Progenitor cell of endocrine pancreas (in vitro differentiated cells): ENCODE data around the gene CTNND1. TPM values are rescaled to one million over a fixed set of nuclear protein-coding genes. Genes with fewer than 3 reads are reported as not detected.

Experiments
- DNase-seq: peaks from one replicate; pipeline ENCODE4 v3.0.0; 2021; ENCODE audit warnings: low spot score; ENCODE audit not compliant: unreplicated experiment
- H3K27ac Mint-ChIP-seq: 2 replicates; pipeline ENCODE4 v1.8.0; 2021; ENCODE audit warnings: mild to moderate bottlenecking, moderate library complexity, mixed read lengths
- H3K27me3 Mint-ChIP-seq: 2 replicates; pipeline ENCODE4 v1.8.0; 2021; ENCODE audit warnings: mixed read lengths
- H3K36me3 Mint-ChIP-seq: 2 replicates; pipeline ENCODE4 v1.8.0; 2022; ENCODE audit warnings: mixed read lengths; ENCODE audit not compliant: insufficient read depth
- H3K4me1 Mint-ChIP-seq: 2 replicates; pipeline ENCODE4 v1.8.0; 2021; ENCODE audit warnings: low read depth, mixed read lengths
- H3K4me3 Mint-ChIP-seq: 2 replicates; pipeline ENCODE4 v1.8.0; 2021; ENCODE audit warnings: low read depth, mild to moderate bottlenecking, moderate library complexity, mixed read lengths
- H3K9me3 Mint-ChIP-seq: 2 replicates; pipeline ENCODE4 v1.8.0; 2021; ENCODE audit warnings: low read depth, mixed read lengths
- total RNA-seq: library from RNA; stranded (reverse); gene quantifications from 2 replicates; pipeline ENCODE4 v1.2.1, GENCODE V29; 2021
- TF ChIP-seq, protein P1 (sequence below): fragments of 200-600 bp; sonication (generic); IDR thresholded peaks from one replicate; pipeline ENCODE4 v1.5.0; 2021; ENCODE audit warnings: antibody characterized with exemption, mild to moderate bottlenecking; ENCODE audit not compliant: unreplicated experiment

CTNND1 gene
- total RNA-seq, 1 donor from 2014 or later = 367 TPM

- Mint-ChIP-seq H3K9me3 (no peaks in the 10 kb centered on the region), H3K27me3 (no peaks in the 10 kb centered on the region), H3K27ac (peak overlapping the region; percentile 93)
These were observed 24.8 kb downstream of the CTNND1 start for GRCh38 chr11:57786436-57786835.

GRCh38 chr11:57787006-57787604, 25.5 kb downstream of the CTNND1 start:
- no peak for DNase-seq
- H3K9me3 Mint-ChIP-seq = no peaks in the 10 kb centered on the region
- no peaks in the 10 kb centered on the region for H3K27me3 Mint-ChIP-seq
- peak overlapping the region; percentile 93 for H3K27ac Mint-ChIP-seq
- no peak overlapping the region for H3K4me3 Mint-ChIP-seq
- TF ChIP-seq, protein P1, sequence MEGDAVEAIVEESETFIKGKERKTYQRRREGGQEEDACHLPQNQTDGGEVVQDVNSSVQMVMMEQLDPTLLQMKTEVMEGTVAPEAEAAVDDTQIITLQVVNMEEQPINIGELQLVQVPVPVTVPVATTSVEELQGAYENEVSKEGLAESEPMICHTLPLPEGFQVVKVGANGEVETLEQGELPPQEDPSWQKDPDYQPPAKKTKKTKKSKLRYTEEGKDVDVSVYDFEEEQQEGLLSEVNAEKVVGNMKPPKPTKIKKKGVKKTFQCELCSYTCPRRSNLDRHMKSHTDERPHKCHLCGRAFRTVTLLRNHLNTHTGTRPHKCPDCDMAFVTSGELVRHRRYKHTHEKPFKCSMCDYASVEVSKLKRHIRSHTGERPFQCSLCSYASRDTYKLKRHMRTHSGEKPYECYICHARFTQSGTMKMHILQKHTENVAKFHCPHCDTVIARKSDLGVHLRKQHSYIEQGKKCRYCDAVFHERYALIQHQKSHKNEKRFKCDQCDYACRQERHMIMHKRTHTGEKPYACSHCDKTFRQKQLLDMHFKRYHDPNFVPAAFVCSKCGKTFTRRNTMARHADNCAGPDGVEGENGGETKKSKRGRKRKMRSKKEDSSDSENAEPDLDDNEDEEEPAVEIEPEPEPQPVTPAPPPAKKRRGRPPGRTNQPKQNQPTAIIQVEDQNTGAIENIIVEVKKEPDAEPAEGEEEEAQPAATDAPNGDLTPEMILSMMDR = no peak
- H3K36me3 Mint-ChIP-seq = peaks cover 39% of the 10 kb centered on the region
- peaks cover 54% of the 10 kb centered on the region for H3K4me1 Mint-ChIP-seq

More at GRCh38 chr11:57786436-57786835, 24.8 kb downstream of the CTNND1 start:
- no peak overlapping the region for H3K4me3 Mint-ChIP-seq
- TF ChIP-seq, protein P1 = no peak
- peaks cover 54% of the 10 kb centered on the region for H3K4me1 Mint-ChIP-seq
- peaks cover 36% of the 10 kb centered on the region for H3K36me3 Mint-ChIP-seq
- DNase-seq = no peak

- peaks cover 38% of the 10 kb centered on the region for H3K36me3 Mint-ChIP-seq
These were observed 26.5 kb downstream of the CTNND1 start for GRCh38 chr11:57787920-57788702.

GRCh38 chr11:57788703-57789088, 27.1 kb downstream of the CTNND1 start:
- Mint-ChIP-seq H3K4me1 (peaks cover 54% of the 10 kb centered on the region), H3K4me3 (no peak overlapping the region), H3K36me3 (peaks cover 41% of the 10 kb centered on the region), H3K9me3 (no peaks in the 10 kb centered on the region), H3K27ac (no peak overlapping the region), H3K27me3 (no peaks in the 10 kb centered on the region)
- DNase-seq = no peak
- TF ChIP-seq, protein P1 = no peak

More at GRCh38 chr11:57787920-57788702, 26.5 kb downstream of the CTNND1 start:
- Mint-ChIP-seq H3K9me3 (no peaks in the 10 kb centered on the region), H3K27me3 (no peaks in the 10 kb centered on the region), H3K4me1 (peaks cover 52% of the 10 kb centered on the region), H3K4me3 (peak overlapping the region; percentile 40), H3K27ac (peak overlapping the region; percentile 93)
- no peak for DNase-seq
- TF ChIP-seq, protein P1 = no peak

GRCh38 chr11:57791321-57792059, 29.9 kb downstream of the CTNND1 start:
- Mint-ChIP-seq H3K36me3 (peaks cover 48% of the 10 kb centered on the region), H3K27me3 (no peaks in the 10 kb centered on the region), H3K4me3 (no peak overlapping the region), H3K4me1 (peaks cover 45% of the 10 kb centered on the region), H3K9me3 (no peaks in the 10 kb centered on the region), H3K27ac (no peak overlapping the region)
- TF ChIP-seq, protein P1 = no peak
- DNase-seq = no peak
